HG03097 (cell line): ENCODE data around the gene EXOC4.
"Not testable (repeated sequence)": the region's sequence is repeated elsewhere in the genome, so short reads cannot be mapped to it uniquely, and the experiment has no call there.

ENCODE experiments used
- ATAC-seq: cut with Tn5 transposase; IDR thresholded peaks from one replicate; pipeline ENCODE4 v1.9.1; 2021; ENCODE audit not compliant: unreplicated experiment, low FRiP score

Gene EXOC4

DNA sequence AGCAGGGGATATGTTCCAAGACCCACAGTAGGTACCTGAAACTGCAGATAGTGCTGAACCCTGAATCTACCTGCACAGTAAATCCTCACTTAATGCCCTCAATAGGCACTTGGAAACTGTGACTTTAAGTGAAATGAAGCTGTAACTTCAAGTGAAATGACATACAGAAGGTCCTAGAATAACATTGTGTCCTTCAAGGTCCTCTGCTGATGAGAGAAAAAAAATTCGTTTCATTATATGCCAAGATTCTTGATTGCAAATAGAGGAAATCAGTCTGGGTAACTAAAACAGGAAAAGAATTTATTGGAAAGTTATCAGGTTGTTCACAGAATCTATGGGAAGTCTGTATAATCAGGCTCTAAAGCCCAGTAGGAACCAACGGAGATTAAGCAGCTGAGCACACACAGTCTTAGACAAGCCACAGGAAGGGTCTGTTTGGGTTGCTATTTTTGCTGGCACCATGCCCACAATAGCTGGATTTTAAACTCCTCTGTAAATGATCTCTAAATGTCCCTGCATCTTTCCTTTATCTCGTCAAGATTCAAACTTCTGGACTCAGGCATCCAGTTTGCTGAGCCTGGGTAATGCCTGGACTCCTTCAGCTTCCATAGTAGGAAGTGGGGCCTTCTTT lies 57.5 kb downstream of the EXOC4 start:
- no peak for ATAC-seq

DNA sequence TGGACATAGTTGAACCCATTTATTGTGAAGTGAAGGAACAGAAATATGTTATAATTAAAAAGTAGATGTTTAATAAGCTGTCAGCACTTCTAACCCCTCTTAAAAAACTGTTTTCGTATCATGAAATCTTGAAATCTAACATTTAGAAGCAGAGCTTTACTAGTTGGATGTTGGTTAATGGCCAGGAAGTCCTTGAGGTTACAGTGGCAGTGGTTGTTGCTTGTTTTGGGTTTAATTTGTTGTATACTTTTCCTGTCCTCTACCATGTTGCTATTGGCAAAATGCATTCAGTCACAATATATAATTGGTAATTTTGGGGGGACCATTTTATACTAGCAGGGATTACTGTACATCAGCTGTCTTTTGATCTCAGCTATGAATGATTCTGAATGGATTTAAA lies 60.7 kb downstream of the EXOC4 start:
- no peak for ATAC-seq

DNA sequence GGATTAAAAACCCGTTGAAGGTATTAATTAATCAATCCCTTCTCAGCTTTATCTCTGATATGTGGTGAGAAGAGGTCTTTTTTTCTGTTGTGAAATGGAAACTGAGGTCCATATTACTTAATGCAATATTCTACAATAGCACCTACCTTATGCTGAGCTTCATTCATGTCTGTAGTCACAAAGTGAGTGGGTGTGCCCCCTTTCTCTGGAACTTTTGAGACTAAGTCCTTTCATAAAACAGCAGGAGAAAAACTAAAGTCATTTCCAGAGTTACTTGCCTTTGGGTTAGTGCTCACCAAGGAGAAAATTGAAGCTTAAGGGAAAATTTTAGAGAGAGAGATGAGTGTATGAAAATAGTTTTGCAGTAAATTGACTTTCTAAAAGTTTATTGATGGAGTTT lies 61.2 kb downstream of the EXOC4 start:
- no peak for ATAC-seq

DNA sequence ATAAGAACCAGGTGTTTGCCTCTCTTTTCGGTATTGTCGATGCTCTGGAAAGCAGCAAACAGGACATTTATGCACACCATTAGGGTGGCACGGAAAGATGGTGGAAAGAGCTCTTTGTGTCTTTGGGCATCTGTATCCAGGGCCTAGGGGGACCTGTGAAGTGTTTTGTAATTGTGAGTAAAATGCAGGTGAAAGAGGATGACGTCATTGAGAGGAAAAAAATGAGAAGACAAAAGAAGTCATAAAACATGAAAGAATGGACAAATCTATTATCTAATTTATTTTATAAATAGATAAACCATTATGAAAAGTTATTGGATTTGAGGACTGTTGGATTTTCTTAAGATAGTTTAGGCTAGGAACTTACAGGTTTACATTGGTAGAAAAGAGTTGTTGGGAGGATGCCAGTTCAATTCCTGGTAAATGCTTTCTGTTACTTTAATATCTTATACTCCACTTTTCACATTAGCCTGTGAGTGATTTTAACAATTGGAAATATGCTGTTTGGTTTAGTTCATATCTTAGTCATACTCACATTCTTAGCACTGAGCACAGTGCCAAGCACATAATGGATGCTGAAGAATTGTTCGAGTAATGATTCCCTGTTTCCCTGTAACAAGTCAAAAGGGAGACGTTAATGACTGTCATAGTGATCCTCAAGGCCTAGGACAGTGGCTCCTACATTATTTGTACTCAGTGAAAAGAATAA lies 62.6 kb downstream of the EXOC4 start:
- no peak for ATAC-seq

DNA sequence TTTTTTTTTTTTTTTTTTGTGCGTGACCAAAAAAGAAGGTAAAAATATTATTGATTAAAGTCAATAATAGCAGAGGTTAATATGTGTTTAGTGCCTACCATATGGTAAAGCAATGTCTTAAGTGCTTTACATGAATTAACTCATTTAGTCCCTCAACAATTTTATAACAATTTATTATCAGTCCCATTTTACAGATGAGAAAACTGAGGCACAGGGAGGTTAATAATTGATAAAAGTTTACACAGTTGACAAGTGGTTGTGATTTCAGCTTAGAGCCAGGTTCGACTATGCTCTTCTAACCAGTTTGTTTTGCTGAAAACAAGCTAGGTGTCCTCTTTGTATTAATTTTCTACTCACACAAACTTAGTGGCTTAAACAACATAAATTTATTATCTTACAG lies 67.0 kb downstream of the EXOC4 start:
- no peak for ATAC-seq

DNA sequence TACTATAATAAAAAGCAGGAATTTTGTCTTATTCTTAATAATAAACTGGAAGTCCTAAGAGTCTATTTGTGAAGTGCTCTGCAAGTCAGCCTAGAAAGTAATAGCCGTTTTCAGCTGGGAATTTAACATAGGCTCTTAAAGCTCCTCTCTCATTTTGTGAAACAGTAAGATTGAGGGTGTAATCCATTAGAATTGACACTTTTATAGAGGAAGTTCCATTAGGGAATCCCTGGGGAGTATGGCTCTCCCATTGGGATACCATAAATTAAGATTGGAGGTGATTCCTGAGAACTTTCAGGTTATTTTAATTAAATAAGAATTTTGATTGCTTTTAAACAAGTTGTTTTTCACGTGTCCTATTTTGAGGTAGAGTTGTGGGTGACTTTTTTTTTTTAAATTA lies 68.0 kb downstream of the EXOC4 start:
- ATAC-seq: no peak

DNA sequence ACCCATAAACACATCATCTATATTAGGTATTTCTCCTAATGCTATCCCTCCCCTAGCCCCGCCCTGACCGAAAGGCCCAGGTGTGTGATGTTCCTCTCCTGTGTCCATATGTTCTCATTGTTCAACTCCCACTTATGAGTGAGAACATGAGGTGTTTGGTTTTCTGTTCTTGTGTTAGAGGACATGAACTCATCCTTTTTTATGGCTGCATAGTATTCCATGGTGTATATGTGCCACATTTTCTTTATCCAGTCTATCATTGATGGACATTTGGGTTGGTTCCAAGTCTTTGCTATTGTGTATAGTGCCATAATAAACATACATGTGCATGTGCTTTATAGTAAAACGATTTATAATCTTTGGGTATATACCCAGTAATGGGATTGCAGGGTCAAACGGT lies 68.5 kb downstream of the EXOC4 start:
- not testable (repeated sequence) for ATAC-seq

DNA sequence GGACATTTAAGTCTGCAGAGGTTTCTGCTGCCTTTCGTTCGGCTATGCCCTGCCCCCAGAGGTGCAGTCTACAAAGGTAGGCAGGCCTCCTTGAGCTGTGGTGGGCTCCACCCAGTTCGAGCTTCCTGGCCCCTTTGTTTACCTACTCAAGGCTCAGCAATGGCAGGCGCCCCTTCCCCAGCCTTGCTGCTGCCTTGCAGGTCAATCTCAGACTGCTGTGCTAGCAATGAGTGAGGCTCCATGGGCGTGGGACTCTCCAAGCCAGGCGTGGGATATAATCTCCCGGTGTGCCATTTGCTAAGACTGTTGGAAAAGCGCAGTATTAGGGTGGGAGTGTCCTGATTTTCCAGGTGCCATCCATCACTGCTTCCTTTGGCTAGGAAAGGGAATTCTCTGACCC lies 73.9 kb downstream of the EXOC4 start:
- ATAC-seq: not testable (repeated sequence)

DNA sequence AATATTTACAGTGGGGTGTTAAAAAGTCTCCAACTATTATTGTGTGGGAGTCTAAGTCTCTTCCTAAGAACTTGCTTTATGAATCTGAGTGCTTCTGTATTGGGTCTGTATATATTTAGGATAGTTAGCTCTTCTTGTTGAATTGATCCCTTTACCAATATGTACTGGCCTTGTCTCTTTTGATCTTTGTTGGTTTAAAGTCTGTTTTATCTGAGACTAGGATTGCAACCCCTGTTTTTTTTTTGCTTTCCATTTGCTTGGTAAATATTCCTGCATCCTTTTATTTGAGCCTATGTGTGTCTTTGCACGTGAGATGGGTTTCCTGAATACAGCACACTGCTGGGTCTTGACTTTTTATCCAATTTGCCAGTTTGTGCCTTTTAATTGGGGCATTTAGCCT lies 75.1 kb downstream of the EXOC4 start:
- not testable (repeated sequence) for ATAC-seq

DNA sequence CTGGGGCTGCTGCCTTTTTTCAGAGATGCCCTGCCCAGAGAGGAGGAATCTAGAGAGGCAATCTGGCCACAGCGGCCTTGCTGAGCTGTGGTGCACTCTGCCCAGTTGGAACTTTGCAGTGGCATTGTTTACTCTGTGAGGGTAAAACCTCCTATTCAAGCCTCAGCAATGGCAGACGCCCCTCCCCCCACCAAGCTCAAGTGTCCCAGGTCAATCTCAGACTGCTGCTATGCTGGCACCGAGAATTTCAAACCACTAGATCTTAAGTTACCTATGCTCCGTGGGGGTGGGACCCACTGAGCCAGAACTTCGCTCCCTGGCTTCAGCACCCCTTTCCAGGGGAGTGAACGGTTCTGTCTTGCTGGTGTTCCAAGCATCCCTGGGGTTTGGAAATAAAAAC lies 77.2 kb downstream of the EXOC4 start:
- ATAC-seq: no peak

DNA sequence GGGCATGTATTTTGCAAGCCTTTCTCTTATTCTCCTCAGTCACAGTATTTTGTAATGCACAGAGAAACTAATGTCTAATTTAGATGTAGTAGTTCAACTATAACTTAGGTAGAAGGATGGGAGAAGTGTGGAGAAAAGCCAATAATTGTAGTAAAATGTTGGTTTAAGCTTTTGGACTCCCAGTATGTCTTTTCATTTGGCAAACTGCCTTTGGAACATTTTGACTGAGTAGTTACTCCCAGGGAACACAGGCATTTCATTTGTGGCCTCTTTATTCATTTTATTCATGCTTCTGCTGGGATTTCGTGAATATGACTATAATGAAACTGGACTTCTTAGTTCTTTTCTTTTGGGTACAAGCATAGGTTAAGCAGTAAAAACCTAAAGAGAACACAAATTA lies 79.0 kb downstream of the EXOC4 start:
- no peak for ATAC-seq

DNA sequence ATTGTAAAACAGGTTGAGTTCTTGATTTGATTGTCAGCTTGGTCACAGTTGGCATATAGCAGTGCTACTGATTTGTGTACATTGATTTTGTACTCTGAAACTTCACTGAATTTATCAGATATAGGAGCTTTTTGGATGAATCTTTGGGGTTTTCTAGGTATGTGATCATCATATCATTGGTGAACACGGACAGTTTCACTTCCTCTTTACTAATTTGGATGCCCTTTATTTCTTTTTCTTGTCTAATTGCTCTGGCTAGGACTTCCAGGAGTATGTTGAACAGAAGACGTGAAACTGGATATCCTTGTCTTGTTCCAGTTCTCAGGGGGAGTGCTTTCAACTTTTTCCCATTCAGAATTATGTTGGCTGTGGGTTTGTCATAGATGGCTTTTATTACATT lies 86.9 kb downstream of the EXOC4 start:
- no peak for ATAC-seq

DNA sequence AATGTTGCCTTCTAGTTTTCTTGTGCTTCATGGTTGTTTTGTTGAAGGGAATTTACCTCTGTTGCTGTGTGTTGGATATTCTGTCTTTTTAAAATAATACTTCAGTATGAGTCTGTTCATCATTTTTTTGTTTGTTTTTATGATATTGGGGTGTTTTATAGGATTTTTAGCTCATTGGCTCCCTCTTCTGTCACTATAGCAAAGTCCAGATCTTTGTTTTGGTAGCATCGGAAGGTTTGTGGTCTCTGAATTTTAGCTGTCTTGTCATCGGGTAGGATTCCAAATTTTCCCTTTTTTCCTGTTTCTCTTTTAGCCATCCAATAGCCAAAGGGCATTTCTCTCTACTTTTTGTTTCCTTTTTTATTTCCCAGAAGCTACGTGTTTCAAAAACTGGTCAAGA lies 91.4 kb downstream of the EXOC4 start:
- no peak for ATAC-seq

DNA sequence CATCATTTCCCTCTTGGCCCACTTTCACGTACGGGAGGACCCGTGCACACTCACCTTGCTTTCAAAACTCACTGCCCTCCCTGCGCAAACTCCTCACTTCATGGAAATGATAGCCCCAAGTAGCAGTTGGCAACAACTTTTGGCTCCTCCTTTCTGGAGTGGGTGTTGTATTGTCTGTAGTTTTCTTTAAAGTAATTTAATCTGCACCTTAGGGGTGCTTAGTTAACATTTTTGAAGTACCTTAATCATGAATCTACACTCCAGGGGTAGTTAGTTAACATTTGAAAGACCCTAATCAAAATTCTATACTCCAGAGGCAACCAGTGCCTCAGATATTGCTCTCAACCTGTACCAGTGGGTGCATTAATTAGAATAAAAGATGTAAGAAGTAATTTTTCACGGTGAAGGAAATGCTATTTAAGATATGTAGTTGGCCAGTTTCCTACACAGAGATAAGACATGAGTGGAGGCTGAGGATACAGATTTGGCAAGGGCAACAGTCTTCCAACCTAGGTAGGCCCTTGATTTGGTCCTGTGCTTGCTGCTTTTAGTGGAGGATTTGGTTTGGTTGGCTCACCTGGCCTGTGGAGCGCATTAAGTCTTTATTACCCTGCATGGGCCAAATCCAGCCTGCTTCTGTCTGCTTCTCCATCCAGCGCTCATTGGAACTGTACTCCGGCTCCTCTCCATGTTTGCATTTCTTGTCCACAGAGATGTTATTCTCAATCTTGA lies 93.0 kb downstream of the EXOC4 start:
- no peak for ATAC-seq

DNA sequence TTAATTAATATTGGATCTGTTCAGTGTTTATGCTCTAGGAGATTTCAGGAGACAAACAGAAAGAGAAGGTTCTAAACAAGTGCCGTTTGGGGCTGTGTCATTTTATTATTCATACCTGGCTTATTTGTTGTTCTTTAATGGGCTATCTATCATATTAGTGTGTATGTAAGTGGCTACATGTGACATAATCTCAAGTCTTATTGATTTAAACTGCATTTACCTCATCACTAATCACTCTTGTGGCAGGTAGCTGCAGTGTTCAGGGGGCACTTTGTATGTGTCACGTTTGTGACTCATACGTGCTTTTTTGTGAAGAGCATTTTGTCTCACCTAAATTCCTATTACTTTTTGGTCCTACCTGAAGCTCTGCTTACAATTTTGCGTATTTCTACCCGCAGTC lies 95.4 kb downstream of the EXOC4 start:
- no peak for ATAC-seq

DNA sequence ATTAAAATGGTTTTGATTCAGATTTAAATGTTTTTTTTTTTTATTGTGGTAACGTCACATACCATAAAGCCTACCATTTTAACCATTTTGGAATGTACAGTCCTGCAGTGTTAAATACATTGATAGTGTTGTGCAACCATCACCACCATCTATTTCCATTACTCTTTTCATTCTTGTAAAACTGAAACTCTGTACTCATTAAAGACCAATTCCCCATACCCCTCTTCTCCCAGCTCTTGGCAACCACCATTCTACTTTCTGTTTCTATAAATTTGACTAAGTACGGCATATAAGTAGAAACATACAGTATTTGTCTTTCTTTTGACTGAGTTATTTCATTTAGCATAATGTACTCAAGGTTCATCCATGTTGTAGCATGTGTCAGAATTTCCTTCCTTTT lies 96.2 kb downstream of the EXOC4 start:
- no peak for ATAC-seq

DNA sequence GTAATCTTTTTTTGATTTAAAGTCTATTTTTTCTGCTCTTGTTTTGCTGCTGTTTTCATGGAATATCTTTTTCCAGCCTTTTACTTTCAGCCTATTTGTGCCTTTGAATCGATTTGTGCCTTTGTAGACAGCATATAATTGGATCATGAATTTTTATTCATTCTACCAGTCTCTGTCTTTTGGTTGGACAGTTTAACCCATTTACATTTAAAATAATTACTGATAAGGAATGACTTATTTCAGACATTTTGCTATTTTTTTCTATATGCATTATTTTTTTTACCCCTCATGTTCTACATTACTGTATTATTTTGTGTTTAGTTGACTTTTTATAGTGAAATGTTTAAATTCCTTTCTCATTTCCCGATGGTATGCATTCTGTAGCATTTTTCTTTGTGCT lies 99.6 kb downstream of the EXOC4 start:
- no peak for ATAC-seq

DNA sequence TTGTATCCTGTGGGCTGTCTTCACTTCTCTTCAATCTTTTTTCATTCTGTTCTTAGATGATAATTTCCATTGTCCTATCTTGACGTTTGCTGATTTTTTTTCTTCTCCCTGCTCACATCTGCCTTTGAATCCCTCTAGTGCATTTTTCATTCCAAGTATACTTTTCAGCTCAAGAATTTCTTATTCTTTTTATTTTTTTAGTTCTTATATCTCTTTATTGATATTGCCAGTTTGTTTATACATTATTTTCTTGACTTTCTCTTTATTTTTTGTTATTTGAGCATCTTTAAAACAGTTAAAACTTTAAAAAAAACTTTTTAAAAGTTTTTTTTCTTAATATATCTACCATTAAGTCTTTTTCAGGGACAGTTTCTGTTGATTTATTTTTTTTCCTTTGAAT lies 100.9 kb downstream of the EXOC4 start:
- ATAC-seq: no peak

DNA sequence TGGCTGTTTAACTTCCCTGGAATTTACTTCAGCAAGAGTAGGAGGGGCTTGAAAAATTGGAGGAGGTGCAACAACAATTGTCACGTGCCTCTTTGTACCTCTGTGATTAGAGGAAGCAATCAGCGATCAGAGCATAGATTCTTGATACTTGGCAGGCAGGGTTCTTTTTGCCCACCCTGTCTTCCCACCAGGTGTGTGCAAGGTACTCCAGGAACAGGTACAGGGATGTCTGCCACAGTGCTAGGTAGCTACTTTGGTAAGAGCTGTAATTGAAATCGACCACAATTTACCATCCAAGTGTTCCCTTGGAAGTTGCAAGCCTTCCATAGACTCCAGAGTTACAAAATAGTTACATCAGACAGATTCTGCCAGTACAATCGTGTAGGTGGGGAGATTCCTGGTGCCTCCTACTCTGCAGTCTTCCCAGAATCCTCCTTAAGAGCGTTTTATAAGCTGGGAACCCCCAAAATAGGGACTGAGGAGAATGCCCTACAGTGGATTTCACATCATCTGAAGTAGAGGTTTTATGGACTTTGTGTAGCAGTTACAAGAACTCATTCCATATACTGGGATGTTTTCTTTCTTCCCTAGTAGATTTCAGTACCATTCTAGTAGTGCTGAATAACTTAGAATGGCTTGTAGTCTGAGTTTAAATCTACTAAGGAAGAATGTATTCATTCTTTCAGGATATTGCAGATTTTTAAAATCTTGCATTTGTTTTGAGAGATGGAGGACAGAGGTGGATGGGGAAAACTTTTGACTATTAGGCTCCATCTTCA lies 101.9 kb downstream of the EXOC4 start:
- ATAC-seq: no peak

DNA sequence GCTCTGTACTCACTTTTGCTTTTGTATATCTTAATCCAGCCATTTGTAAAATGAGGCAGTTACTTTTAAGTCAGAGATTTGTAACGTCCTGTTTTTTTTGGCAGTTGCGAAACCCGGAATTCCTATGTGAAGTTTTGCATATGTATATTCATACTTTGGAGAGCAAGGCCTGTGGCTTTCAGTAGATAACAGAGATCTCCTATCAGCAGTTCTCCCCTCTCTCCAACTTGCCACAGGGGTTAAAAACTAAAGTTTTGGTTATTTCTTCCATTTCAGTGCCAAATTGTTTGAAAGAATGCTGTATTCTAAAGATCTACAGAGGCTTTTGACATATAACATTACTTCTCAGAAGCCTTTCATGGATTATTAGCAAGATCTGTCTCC lies 102.4 kb downstream of the EXOC4 start:
- no peak for ATAC-seq

DNA sequence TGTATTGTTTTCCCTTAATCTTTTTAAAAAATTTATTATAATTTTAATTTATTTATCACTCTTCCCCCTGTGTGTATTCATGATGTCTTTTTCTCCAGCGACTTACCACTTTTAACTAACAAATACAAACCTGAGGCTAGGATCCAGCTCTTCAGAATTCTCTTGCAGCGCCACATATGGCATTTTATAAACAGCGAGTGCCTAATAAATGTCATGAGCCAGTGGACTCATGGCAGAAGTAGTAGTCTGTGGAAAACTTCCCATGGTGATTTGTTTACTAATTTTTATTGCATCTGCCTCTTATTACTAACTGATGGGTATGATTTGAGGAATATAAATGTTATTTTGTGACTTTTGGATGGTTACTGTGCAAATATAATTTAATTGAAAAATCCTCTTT lies 102.9 kb downstream of the EXOC4 start:
- ATAC-seq: no peak
